Brain microvascular endothelial cell (primary cell): ENCODE data around the gene CAVIN1.
"Not testable (repeated sequence)": the region's sequence is repeated elsewhere in the genome, so short reads cannot be mapped to it uniquely, and the experiment has no call there.

Source experiments
- DNase-seq: peaks from one replicate; pipeline ENCODE4 v3.0.0-alpha.2; 2020
- H3K27ac ChIP-seq: fragments of 250-450 bp; sonication (Bioruptor Pico); 2 replicates; pipeline ENCODE4 v1.5.1; 2020; ENCODE audit warnings: mild to moderate bottlenecking, moderate library complexity
- H3K27me3 ChIP-seq: fragments of 250-450 bp; sonication (Bioruptor Pico); replicated peaks from 2 replicates; pipeline ENCODE4 v1.5.1; 2020; ENCODE audit warnings: mild to moderate bottlenecking
- H3K36me3 ChIP-seq: fragments of 250-450 bp; sonication (Bioruptor Pico); replicated peaks from 2 replicates; pipeline ENCODE4 v1.5.1; 2020; ENCODE audit warnings: mild to moderate bottlenecking
- H3K4me3 ChIP-seq: 2 replicates; pipeline ENCODE4 v1.5.1; 2011; ENCODE audit warnings: low read depth, mild to moderate bottlenecking, control low read depth, low read length, moderate library complexity
- in situ Hi-C: cut with HindIII; loops from 2 replicates; pipeline ENCODE4 v1.10.0; 2017; ENCODE audit warnings: low sequenced_read_pairs, low pct_ligation_motif_present
- TF ChIP-seq, protein P1 (sequence below): IDR thresholded peaks from 2 replicates; pipeline ENCODE4 v1.5.1; 2011; ENCODE audit warnings: low read depth, mild to moderate bottlenecking, moderate library complexity, low read length, control low read depth, inconsistent platforms; ENCODE audit errors: missing control alignments

Gene CAVIN1

DNA sequence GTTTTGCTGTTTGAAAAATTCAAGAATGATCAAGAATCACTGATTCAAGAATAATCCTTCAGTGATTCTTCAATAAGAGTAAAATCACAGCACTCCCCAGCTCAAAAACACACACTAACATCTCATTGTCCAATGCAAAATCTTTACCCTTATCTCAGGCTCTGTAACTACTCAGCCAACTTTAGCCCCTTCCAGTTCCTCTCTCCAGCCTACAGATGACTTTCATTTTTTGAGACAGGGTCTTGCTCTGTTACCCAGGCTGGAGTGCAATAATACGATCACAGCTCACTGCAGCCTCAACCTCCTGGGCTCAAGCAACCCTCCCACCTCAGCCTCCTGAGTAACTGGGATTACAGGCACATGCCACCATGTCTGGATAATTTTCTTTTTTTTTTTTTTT lies 59.8 kb downstream of the CAVIN1 start:
- in situ Hi-C loops, result no loop called here
- Histone ChIP-seq H3K27ac (no peak overlapping the region), H3K4me3 (no peak overlapping the region), H3K36me3 (no peaks in the 10 kb centered on the region), H3K27me3 (no peaks in the 10 kb centered on the region)
- TF ChIP-seq, protein P1, sequence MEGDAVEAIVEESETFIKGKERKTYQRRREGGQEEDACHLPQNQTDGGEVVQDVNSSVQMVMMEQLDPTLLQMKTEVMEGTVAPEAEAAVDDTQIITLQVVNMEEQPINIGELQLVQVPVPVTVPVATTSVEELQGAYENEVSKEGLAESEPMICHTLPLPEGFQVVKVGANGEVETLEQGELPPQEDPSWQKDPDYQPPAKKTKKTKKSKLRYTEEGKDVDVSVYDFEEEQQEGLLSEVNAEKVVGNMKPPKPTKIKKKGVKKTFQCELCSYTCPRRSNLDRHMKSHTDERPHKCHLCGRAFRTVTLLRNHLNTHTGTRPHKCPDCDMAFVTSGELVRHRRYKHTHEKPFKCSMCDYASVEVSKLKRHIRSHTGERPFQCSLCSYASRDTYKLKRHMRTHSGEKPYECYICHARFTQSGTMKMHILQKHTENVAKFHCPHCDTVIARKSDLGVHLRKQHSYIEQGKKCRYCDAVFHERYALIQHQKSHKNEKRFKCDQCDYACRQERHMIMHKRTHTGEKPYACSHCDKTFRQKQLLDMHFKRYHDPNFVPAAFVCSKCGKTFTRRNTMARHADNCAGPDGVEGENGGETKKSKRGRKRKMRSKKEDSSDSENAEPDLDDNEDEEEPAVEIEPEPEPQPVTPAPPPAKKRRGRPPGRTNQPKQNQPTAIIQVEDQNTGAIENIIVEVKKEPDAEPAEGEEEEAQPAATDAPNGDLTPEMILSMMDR, result no peak
- DNase-seq, result no peak

DNA sequence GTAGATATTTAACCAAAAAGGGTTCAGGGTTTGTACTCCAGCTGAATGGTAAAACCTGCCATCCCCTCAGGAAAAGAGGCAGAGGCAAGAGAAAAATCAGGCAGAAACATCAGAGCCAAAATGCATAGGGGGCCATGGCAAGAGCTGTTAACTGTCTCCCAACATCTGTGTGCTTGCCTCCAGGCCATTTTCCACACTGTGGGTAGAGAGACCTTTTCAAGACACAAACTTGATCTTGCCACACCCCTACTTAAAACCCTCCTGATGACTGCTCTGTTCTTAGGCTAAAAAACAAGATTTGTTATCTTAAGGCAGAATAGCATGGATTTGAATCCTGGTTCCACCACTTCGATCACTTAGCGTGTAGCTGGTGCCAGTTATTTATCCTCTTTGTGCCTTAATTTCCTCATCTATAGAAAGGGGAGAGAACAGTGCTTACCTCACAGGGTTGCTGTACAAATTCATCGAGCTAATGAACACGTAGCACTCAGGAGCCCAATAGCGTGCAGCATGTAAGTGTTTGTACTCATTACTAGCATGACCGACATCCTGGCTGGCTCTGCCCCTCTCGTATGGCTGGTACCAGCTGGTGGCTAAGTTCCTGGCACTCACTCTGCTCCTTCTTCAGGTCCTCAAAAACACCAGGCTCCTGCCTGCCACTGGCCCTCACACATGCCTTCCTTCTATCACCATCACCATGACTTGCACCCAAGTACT lies 60.7 kb downstream of the CAVIN1 start:
- Histone ChIP-seq H3K4me3 (no peak overlapping the region), H3K27ac (no peak overlapping the region)
- in situ Hi-C loops, result no loop called here

DNA sequence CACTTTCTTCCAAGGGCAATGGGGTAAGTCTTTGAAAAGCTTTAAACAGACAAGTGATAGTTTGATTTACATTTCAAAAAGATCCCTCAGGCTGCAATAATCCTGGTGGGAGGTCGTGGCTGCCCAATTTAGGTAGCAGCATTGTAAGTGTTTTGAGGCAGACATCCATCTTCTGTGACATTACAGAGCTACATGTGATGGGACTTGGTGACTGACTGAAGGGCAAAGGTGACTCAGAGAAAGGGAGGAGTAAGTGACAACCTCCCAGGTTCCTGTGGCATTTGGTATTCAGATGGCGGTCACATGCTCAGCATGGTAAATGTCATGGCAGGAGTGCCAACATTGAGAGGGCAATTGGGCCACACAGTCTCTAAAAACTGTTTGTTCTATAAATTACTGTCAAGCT lies 61.3 kb downstream of the CAVIN1 start:
- in situ Hi-C loops, result no loop called here
- H3K4me3 ChIP-seq, result no peak overlapping the region
- DNase-seq, result no peak
- TF ChIP-seq, protein P1, result no peak
- no peaks in the 10 kb centered on the region for H3K27me3 ChIP-seq
- no peaks in the 10 kb centered on the region for H3K36me3 ChIP-seq
- no peak overlapping the region for H3K27ac ChIP-seq

More for the DNA sequence above, 60.7 kb downstream of the CAVIN1 start:
- Histone ChIP-seq H3K27me3 (no peaks in the 10 kb centered on the region), H3K36me3 (no peaks in the 10 kb centered on the region)
- no peak for DNase-seq
- TF ChIP-seq, protein P1, result no peak

DNA sequence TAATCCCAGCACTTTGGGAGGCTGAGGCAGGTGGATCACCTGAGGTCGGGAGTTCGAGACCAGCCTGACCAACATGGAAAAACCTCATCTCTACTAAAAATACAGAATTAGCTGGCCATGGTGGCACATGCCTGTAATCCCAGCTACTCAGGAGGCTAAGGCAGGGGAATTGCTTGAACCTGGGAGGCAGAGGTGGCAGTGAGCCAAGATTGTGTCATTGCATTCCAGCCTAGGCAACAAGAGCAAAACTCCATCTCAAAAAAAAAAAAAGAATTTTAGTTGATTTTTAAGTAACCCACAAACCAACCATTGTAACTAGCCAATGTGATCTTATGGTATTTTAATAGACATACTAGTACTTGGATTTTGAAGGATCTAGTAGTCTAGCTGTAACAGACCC lies 62.7 kb downstream of the CAVIN1 start:
- H3K36me3 ChIP-seq, H3K27ac ChIP-seq, H3K4me3 ChIP-seq, in situ Hi-C loops, H3K27me3 ChIP-seq: not testable (repeated sequence)
- peak; percentile 50 for DNase-seq

DNA sequence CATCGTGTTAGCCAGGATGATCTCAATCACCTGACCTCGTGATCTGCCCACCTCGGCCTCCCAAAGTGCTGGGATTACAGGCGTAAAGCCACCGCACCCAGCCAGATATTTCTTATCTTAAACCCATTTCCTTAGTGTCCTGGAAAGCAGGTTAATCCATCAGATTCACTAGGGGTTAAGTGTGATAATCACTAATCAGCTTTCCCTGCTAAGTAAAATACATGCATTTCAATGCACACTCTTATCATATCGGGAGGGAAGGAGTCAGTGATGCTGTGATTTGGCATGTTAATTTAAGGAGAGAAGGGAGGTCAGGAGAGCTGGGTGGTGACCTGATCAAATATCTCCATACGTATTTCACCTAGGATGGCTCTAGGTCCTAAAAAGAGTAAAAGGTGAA lies 63.9 kb downstream of the CAVIN1 start:
- DNase-seq, result no peak
- no peaks in the 10 kb centered on the region for H3K36me3 ChIP-seq
- H3K4me3 ChIP-seq, result no peak overlapping the region
- no peak overlapping the region for H3K27ac ChIP-seq
- TF ChIP-seq, protein P1, result no peak
- in situ Hi-C loops, result no loop called here
- H3K27me3 ChIP-seq, result no peaks in the 10 kb centered on the region

DNA sequence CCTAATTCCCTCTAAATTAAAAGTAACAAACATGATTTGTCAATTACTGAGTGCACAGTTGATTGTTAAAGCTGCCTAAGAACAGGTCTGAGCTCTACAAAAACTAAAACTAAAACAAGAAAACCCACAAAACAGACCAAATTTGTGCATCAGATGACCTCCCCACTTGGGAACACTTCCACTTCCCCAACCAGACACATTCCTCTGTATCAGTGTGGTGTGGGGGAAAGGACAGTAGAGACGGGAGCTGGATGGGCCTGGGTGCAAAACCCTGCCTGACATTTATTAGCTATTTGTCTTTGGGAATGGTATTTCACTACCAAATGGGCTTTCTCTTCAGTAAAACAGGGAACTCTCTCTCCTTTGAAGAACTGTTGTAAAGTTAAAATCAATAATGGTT lies 64.6 kb downstream of the CAVIN1 start:
- in situ Hi-C loops, result no loop called here
- H3K27me3 ChIP-seq, result no peaks in the 10 kb centered on the region
- H3K4me3 ChIP-seq, result no peak overlapping the region
- no peaks in the 10 kb centered on the region for H3K36me3 ChIP-seq
- H3K27ac ChIP-seq, result no peak overlapping the region
- DNase-seq, result no peak
- TF ChIP-seq, protein P1, result no peak
